Hematopoietic multipotent progenitor cell treated with erythropoietin and hydrocortisone succinate and interleukin-3 and kit ligand, for 17 days (in vitro differentiated cells): ENCODE data around the gene EBNA1BP2.
"Not testable (repeated sequence)": the region's sequence is repeated elsewhere in the genome, so short reads cannot be mapped to it uniquely, and the experiment has no call there.

ENCODE experiments used
- DNase-seq: peaks from one replicate; pipeline ENCODE4 v3.0.0-alpha.2; 2015; ENCODE audit warnings: low spot score

EBNA1BP2 gene

DNA sequence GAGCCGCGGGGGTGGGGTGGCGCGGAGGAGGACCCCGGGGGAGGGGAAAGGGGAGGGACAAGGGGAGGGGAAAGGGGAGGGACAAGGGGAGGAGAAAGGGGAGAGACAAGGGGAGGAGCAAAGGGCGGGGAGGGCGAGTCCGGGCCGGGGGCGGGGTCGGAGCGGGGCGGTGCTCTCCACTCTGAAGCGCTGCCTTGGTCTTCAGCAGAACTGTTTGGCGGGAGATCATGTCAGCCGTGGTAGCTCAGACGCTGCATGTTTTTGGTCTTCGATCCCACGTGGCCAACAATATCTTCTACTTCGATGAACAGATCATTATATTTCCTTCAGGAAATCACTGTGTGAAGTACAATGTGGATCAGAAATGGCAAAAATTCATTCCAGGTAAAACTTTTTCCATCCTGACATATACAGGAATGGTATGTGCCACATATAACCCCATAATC is 460 bp upstream of the EBNA1BP2 start:
- no peak for DNase-seq

DNA sequence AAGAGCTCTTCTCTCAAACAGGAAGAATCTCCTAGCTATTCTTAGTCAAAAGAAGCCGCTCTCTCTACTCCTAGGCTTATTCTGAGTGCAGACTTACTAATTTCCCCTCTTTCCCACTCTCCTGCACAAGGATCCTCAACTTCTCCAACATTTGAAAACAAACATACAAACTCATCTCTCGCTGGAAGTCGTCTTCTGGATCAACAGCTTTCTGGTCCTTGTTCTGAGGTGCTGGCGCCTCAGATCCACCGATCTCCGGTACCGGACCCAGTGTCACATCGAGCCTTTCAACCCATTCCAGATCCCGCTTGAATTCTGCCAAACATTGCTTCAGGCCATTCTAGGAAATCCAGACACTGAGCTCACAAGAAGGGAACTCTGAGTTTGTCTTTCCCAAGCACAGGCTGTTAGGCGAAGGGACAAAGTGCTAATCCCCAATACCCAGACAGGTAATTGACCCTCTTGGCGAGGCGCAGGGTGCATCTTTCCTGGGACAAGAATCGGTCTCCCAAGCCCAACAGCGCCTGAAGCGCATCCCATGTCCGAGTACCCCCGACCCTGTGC is 696 bp downstream of the EBNA1BP2 start:
- no peak for DNase-seq

DNA sequence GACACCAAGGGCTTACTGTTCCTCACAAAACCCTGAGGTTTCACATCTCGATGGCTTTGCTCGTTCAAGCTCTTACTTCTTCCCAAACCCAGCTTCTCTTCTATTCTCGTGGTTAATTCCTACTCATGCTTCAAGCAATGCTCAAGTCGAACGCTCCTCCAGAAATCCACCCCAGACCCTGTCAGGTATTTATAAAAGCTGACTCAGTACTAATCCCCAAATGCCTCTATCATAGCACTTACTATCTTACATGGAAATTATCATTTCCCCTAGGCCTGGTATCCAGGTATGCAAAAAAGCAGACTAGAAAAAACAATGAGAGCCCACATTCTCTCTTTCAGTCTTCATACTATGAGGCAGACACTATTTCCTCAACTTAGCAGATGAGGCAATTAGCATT is 6.3 kb downstream of the EBNA1BP2 start:
- DNase-seq, result no peak

- DNase-seq, result no peak
These were observed 6.9 kb downstream of the EBNA1BP2 start for GRCh38 chr1:43165162-43165561.

GRCh38 chr1:43156026-43156425 is 16.1 kb downstream of the EBNA1BP2 start:
- DNase-seq, result no peak

- no peak for DNase-seq
These were observed 18.6 kb downstream of the EBNA1BP2 start for GRCh38 chr1:43153443-43153842.

- no peak for DNase-seq
These were observed 19.2 kb downstream of the EBNA1BP2 start for GRCh38 chr1:43152866-43153265.

DNA sequence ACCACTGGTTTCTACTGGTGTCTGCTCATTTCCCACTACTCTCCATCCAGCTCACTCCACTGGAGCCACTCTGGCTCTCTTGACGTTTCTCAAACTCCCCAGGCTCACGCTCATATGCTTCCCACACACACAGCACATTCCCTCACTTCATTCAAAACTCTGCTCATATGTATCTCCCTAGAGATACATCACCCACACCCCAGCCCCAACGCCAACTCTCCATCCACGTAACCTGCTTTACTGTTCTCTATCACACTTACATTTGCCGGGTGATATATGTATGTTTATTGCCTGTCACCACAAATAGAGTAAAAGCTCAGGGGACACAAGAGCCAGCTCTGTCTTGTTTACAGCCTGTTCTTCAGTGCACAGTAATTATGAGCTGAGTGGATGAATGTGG is 22.2 kb downstream of the EBNA1BP2 start:
- DNase-seq, result no peak

GRCh38 chr1:43147625-43148327 is 24.3 kb downstream of the EBNA1BP2 start:
- no peak for DNase-seq

DNA sequence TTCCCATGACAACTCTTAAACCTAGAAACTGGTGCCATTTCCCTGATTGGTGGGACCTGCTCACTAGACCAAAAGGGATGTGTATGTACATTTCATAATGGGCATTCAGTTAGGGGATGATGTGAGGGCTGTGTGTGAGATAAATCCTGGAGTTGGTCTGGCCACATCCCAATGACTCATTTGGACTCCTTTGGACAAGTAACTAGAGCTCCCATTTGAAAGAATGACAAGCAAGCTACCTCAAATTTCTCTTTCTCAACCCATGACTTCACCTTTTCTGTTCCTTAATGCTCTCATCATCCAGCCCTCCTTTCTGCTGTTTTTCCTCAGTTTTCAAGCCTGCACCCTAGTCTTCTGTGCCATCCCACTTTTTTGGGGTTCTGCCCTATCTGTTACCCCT is 27.9 kb downstream of the EBNA1BP2 start:
- DNase-seq, result no peak

DNA sequence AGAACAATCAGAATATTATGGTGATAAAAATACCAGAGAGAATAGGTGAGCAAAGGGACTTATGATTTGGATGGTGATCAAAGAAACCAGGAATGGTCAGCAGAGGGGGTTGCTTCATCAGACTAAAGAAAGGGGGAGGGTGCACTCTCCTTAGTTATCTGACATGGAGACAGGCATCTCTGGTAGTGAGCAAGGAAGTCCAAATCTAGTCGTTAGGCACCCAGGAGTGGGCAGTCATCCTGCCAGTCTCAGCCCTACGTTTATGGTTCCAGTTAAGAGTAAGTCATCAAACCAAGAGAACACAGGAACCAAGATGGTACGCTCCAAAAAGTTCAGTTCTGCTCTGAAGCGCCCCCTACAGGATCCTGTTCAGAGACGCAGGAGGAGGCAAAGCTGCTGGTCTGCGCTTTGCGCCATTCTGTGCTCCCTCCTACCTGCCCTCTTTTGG is 28.6 kb downstream of the EBNA1BP2 start:
- DNase-seq, result peak; percentile 49

GRCh38 chr1:43140583-43140982 is 31.5 kb downstream of the EBNA1BP2 start:
- no peak for DNase-seq

DNA sequence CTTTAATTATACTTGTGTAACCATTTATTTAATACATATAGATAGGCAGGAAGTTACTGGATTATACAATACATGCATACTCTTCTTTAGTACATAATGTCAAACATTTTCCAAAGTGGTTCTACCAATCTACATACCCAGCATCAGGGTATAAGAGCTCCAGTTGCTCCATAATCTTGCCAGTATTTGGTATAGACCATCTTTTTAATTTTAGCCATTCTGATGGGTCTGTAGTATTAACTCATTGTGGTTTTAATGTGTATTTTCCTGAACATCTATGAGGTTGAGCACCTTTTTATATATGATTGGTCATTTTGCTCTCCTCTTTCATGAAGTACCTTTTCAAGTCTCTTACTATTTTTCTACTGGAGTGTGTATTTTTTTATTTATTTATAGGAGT is 32.1 kb downstream of the EBNA1BP2 start:
- no peak for DNase-seq

- not testable (repeated sequence) for DNase-seq
These were observed 32.8 kb downstream of the EBNA1BP2 start for GRCh38 chr1:43139295-43139694.

DNA sequence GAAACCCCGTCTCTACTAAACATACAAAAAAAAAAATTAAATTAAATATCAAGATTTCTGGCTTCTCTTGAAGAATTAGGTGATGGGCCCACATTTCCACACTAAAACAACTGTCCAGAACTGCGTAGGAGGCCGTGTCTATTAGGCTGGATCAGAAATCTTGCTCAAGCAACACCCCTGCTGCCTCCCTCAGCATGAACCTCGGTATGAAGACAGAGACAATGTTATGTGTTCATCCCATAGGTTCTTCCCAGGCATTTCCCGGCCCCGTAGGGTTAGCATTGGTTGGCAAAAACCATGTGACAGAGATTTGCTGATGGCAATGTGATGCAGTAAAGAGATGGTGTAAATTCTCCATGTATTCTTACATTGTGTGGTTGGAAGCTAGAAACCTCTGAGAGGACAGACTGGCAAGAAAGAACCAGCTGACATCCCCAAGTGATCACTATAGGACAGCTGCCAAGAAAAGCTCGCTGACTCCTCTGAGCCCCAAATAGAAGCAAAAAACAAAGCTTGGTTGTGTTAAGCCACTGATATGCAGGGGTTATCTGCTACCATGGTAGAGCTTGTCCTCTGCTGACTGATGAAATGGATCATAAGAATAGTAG is 34.5 kb downstream of the EBNA1BP2 start:
- DNase-seq, result no peak

GRCh38 chr1:43135857-43136781 is 36.0 kb downstream of the EBNA1BP2 start:
- DNase-seq, result no peak

GRCh38 chr1:43134640-43135039 is 37.5 kb downstream of the EBNA1BP2 start:
- no peak for DNase-seq

- no peak for DNase-seq
These were observed 38.0 kb downstream of the EBNA1BP2 start for GRCh38 chr1:43134068-43134467.

DNA sequence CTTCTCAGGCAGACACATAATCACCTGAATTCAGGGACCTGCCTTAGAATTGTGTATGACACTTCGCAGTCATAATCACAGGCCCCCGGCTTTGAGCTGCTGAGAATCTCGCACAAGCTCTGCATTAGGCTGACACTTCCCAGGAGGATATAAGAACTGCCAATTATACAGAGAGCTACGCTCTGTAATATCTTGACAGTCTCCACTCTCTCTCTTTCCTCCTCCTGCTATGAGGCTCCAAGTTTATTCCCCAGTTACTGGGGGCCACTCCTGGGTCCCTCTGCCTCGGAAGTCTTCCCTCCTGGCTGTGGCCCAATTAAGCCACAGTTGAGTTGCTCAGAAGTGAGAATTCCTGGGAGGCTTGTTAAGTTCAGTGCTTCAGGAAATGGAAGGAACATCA is 42.7 kb downstream of the EBNA1BP2 start:
- no peak for DNase-seq

- no peak for DNase-seq
These were observed 43.3 kb downstream of the EBNA1BP2 start for GRCh38 chr1:43128816-43129215.

DNA sequence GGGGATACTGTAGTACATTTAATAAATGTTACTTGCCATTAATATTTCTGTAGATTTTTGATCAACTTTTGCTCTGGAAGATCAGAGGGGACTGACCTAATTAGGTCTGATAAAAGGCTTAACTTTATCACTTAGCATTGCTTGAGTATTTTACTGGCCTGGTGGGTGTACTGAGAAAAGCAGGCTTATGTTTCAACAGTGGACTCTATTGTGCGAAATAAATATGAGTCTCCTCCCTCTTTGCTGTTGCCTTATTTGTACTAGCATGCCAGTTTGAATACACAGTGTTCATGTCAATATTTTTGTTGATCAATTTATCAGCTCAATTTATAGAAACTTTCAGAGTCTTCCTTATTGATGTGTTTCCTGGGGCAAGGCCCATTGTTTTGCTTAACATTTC is 49.1 kb downstream of the EBNA1BP2 start:
- DNase-seq, result no peak

DNA sequence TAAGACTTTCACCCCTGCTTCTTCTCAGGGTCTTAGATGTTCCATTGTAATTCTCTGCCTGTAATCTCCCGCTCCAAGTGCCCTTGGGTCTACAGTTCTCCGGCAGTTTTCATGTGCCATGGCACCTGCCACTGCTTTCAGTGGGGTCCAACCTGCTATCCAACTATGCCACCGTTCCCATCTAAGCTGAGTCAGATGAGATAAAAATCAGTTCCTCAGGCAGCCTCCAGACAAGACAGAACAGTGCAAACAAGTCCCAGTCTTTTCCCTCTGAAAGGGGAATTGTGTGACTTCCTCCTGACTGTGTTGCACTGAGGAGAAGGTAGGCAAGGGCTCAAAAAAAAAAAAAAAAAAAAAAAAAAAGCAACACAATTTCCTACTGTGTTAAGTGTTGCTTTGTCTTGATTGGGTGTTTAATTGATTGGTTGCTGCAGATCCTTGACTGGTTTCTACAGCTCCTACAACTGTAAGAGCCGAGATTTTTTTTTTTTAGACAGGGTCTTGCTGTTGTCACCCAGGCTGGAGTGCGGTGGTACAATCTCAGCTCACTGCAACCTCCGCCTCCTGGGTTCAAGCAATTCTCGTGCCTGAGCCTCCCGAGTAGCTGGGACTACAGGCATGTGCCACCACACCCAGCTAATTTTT is 50.7 kb downstream of the EBNA1BP2 start:
- no peak for DNase-seq
